Measurements from ENCODE around the gene MMP13.
"Not testable (repeated sequence)": the region's sequence is repeated elsewhere in the genome, so short reads cannot be mapped to it uniquely, and the experiment has no call there.

The MMP13 gene

GRCh38 chr11:102915044-102915375 lies 40.5 kb downstream of the MMP13 start:
- Histone ChIP-seq H2AFZ (ENCODE audit: low read depth, low read length) (no peak overlapping the region), H3K79me2 (ENCODE audit: low read length) (no peaks in the 10 kb centered on the region), H4K20me1 (ENCODE audit: insufficient read depth, low read length) (no peaks in the 10 kb centered on the region), H3K36me3 (replicated peaks; ENCODE audit: low read depth, low read length) (no peaks in the 10 kb centered on the region), H3K27me3 (ENCODE audit: low read depth, low read length) (no peaks in the 10 kb centered on the region), H3K4me2 (ENCODE audit: low read length) (no peak overlapping the region), H3K9me3 (ENCODE audit: insufficient read depth, low read length) (no peaks in the 10 kb centered on the region), H3K4me3 (ENCODE audit: low read length) (no peak overlapping the region), H3K27ac (ENCODE audit: low read length) (no peak overlapping the region), H3K4me1 (ENCODE audit: low read length) (peaks cover 6% of the 10 kb centered on the region), H3K9ac (ENCODE audit: low read length) (no peak overlapping the region)
- TF ChIP-seq, protein P1, sequence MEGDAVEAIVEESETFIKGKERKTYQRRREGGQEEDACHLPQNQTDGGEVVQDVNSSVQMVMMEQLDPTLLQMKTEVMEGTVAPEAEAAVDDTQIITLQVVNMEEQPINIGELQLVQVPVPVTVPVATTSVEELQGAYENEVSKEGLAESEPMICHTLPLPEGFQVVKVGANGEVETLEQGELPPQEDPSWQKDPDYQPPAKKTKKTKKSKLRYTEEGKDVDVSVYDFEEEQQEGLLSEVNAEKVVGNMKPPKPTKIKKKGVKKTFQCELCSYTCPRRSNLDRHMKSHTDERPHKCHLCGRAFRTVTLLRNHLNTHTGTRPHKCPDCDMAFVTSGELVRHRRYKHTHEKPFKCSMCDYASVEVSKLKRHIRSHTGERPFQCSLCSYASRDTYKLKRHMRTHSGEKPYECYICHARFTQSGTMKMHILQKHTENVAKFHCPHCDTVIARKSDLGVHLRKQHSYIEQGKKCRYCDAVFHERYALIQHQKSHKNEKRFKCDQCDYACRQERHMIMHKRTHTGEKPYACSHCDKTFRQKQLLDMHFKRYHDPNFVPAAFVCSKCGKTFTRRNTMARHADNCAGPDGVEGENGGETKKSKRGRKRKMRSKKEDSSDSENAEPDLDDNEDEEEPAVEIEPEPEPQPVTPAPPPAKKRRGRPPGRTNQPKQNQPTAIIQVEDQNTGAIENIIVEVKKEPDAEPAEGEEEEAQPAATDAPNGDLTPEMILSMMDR (IDR thresholded peaks at IDR 0.05; ENCODE audit: low read depth, low read length), result no peak; the same call in 1 of the 2 replicates
- no peak for TF ChIP-seq EZH2phosphoT487 (IDR thresholded peaks at IDR 0.05; ENCODE audit: low read depth)

- Histone ChIP-seq H3K9me3 (ENCODE audit: insufficient read depth, low read length) (no peaks in the 10 kb centered on the region), H3K27me3 (ENCODE audit: low read depth, low read length) (no peaks in the 10 kb centered on the region), H3K4me3 (ENCODE audit: low read length) (no peak overlapping the region), H3K9ac (ENCODE audit: low read length) (no peak overlapping the region), H3K4me2 (ENCODE audit: low read length) (no peak overlapping the region), H2AFZ (ENCODE audit: low read depth, low read length) (no peak overlapping the region), H3K79me2 (ENCODE audit: low read length) (no peaks in the 10 kb centered on the region), H3K4me1 (ENCODE audit: low read length) (peaks cover under 1% of the 10 kb centered on the region; the same call in 1 of the 2 replicates), H3K36me3 (replicated peaks; ENCODE audit: low read depth, low read length) (no peaks in the 10 kb centered on the region), H3K27ac (ENCODE audit: low read length) (no peak overlapping the region), H4K20me1 (ENCODE audit: insufficient read depth, low read length) (no peaks in the 10 kb centered on the region)
- no peak for TF ChIP-seq EZH2phosphoT487 (IDR thresholded peaks at IDR 0.05; ENCODE audit: low read depth)
- TF ChIP-seq, protein P1 (IDR thresholded peaks at IDR 0.05; ENCODE audit: low read depth, low read length), result peak; percentile 66
Measured at GRCh38 chr11:102914238-102915043, 41.1 kb downstream of the MMP13 start.

DNA sequence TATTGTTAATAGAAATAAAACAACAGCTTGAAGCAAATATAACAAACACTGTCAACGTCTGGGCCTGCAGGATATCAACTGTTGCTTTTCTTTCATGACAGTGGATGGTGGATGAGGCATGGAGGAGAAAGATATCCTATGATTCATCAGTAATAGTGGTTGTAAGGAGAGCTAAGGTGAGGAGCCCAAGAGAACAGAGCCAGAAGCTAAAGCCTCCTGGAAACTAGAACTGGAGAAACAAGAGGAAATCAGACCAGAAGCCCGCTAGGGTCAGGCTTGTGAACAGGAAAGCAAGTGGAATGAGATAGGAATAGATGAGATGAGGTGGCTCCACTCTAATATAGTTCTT lies 43.1 kb downstream of the MMP13 start:
- H4K20me1 ChIP-seq (ENCODE audit: insufficient read depth, low read length), result no peaks in the 10 kb centered on the region
- H3K36me3 ChIP-seq (replicated peaks; ENCODE audit: low read depth, low read length), result no peaks in the 10 kb centered on the region
- H3K4me2 ChIP-seq (ENCODE audit: low read length), result no peak overlapping the region
- H3K4me3 ChIP-seq (ENCODE audit: low read length), result no peak overlapping the region
- no peaks in the 10 kb centered on the region for H3K27me3 ChIP-seq (ENCODE audit: low read depth, low read length)
- no peak overlapping the region for H3K9ac ChIP-seq (ENCODE audit: low read length)
- H3K9me3 ChIP-seq (ENCODE audit: insufficient read depth, low read length), result no peaks in the 10 kb centered on the region
- no peaks in the 10 kb centered on the region for H3K4me1 ChIP-seq (ENCODE audit: low read length)
- H3K27ac ChIP-seq (ENCODE audit: low read length), result no peak overlapping the region
- H3K79me2 ChIP-seq (ENCODE audit: low read length), result no peaks in the 10 kb centered on the region
- no peak overlapping the region for H2AFZ ChIP-seq (ENCODE audit: low read depth, low read length)
- TF ChIP-seq EZH2phosphoT487 (IDR thresholded peaks at IDR 0.05; ENCODE audit: low read depth), result no peak
- TF ChIP-seq, protein P1 (IDR thresholded peaks at IDR 0.05; ENCODE audit: low read depth, low read length), result no peak

GRCh38 chr11:102911758-102912481 lies 43.6 kb downstream of the MMP13 start:
- no peaks in the 10 kb centered on the region for H4K20me1 ChIP-seq (ENCODE audit: insufficient read depth, low read length)
- no peak for TF ChIP-seq EZH2phosphoT487 (IDR thresholded peaks at IDR 0.05; ENCODE audit: low read depth)
- TF ChIP-seq, protein P1 (IDR thresholded peaks at IDR 0.05; ENCODE audit: low read depth, low read length), result no peak
- H3K9me3 ChIP-seq (ENCODE audit: insufficient read depth, low read length), result no peaks in the 10 kb centered on the region
- H3K9ac ChIP-seq (ENCODE audit: low read length), result no peak overlapping the region
- no peak overlapping the region for H2AFZ ChIP-seq (ENCODE audit: low read depth, low read length)
- H3K27ac ChIP-seq (ENCODE audit: low read length), result no peak overlapping the region
- no peaks in the 10 kb centered on the region for H3K4me1 ChIP-seq (ENCODE audit: low read length)
- no peaks in the 10 kb centered on the region for H3K36me3 ChIP-seq (replicated peaks; ENCODE audit: low read depth, low read length)
- H3K27me3 ChIP-seq (ENCODE audit: low read depth, low read length), result no peaks in the 10 kb centered on the region
- H3K4me3 ChIP-seq (ENCODE audit: low read length), result no peak overlapping the region
- no peak overlapping the region for H3K4me2 ChIP-seq (ENCODE audit: low read length)
- H3K79me2 ChIP-seq (ENCODE audit: low read length), result no peaks in the 10 kb centered on the region

GRCh38 chr11:102905848-102906247 lies 49.7 kb downstream of the MMP13 start:
- H4K20me1 ChIP-seq (ENCODE audit: insufficient read depth, low read length); H3K27ac ChIP-seq (ENCODE audit: low read length); H3K27me3 ChIP-seq (ENCODE audit: low read depth, low read length); H3K4me3 ChIP-seq (ENCODE audit: low read length); H3K4me1 ChIP-seq (ENCODE audit: low read length); H3K9ac ChIP-seq (ENCODE audit: low read length); H3K36me3 ChIP-seq (replicated peaks; ENCODE audit: low read depth, low read length); H2AFZ ChIP-seq (ENCODE audit: low read depth, low read length); H3K4me2 ChIP-seq (ENCODE audit: low read length); H3K9me3 ChIP-seq (ENCODE audit: insufficient read depth, low read length); H3K79me2 ChIP-seq (ENCODE audit: low read length): not testable (repeated sequence)

DNA sequence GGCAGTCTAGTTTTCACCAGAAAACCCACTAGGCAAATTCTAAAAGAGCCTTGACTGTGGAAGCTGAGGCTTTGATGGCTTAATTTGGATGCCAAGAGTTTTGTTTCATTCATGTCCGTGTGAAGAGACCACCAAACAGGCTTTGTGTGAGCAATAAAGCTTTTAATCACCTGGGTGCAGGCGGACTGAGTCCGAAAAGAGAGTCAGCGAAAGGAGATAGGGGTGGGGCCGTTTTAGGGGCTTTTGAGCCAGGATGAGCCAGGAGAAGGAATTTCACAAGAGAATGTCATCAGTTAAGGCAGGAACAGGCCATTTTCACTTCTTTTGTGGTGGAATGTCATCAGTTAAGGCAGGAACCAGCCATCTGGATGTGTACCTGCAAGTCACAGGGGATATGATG lies 51.6 kb downstream of the MMP13 start:
- not testable (repeated sequence) for H3K4me1 ChIP-seq (ENCODE audit: low read length); H4K20me1 ChIP-seq (ENCODE audit: insufficient read depth, low read length); H3K27me3 ChIP-seq (ENCODE audit: low read depth, low read length); H3K27ac ChIP-seq (ENCODE audit: low read length); H3K4me2 ChIP-seq (ENCODE audit: low read length); H2AFZ ChIP-seq (ENCODE audit: low read depth, low read length); H3K79me2 ChIP-seq (ENCODE audit: low read length); H3K9me3 ChIP-seq (ENCODE audit: insufficient read depth, low read length); H3K4me3 ChIP-seq (ENCODE audit: low read length); H3K9ac ChIP-seq (ENCODE audit: low read length); H3K36me3 ChIP-seq (replicated peaks; ENCODE audit: low read depth, low read length)

All from OCI-LY3 (cell line).